Measurements from ENCODE around the gene TRIM4.
"Not testable (repeated sequence)": the region's sequence is repeated elsewhere in the genome, so short reads cannot be mapped to it uniquely, and the experiment has no call there.

Gene TRIM4, protein sequence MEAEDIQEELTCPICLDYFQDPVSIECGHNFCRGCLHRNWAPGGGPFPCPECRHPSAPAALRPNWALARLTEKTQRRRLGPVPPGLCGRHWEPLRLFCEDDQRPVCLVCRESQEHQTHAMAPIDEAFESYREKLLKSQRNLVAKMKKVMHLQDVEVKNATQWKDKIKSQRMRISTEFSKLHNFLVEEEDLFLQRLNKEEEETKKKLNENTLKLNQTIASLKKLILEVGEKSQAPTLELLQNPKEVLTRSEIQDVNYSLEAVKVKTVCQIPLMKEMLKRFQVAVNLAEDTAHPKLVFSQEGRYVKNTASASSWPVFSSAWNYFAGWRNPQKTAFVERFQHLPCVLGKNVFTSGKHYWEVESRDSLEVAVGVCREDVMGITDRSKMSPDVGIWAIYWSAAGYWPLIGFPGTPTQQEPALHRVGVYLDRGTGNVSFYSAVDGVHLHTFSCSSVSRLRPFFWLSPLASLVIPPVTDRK

DNA sequence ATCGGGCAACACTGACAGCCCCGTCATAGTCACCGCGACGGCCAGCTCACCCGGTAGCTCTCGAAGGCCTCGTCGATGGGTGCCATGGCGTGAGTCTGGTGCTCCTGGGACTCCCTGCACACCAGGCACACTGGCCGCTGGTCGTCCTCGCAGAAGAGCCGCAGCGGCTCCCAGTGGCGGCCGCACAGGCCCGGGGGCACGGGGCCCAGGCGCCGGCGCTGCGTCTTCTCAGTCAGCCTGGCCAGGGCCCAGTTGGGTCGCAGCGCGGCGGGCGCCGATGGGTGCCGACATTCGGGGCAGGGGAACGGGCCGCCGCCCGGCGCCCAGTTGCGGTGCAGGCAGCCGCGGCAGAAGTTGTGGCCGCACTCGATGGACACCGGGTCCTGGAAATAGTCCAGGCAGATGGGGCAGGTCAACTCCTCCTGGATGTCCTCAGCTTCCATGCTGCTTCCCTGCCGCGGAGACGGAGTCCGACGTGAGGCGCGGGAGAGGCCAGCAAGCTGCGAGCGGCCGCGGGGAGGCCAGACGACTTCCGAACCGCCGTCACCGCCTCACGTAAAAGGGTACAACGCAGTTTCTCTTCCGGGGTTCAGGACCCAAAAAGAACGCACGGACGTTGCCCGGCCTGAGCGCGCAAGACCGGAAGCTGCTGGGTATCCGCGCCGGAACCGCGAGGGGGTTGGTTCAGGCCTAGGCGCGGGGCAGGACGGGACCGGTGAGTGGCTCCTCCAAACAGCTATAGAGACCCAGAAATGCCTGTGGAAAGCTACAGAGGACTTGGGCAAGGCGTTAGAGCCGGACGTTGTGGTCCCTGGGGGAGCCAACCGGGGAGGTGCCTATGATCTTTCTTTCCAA, at the start of gene TRIM4:
TSS of gene TRIM4 (minus strand) at position 572 of the 855 bp plus-strand sequence. CDS start at position 443, 129 bp downstream.
- in situ Hi-C loops (cut with MboI; ENCODE audit: low sequenced_read_pairs), result no loop called here

DNA sequence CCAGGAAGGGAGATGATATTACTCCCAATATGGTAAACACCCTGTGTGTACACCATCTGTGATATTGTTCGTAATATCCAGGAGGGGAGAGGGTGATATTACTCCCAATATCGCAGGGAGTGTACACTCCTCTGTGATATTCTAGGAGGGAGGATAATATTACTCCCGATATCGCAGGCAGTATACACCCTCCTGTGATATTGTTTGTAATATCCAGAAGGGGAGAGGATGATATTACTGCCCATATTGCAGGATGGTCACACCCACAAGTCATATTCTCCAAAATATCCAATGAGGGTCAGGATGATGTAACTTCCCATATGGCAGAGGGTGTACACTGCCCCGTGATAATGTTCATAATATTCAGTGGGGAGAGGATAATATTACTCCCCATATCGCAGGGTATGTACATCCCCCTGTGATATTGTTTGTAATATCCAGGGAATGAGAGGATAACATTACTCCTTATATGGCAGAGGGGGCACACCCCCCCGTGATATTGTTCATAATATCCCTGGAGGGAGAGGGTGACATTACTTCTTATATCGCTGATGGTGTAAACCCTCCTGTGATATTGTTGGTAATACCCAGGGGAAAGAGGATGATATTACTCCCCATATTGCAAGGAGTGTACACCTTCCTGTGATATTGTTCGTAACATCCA, 39.4 kb upstream of the TRIM4 start:
- in situ Hi-C loops (cut with MboI; ENCODE audit: low sequenced_read_pairs), result no loop called here

DNA sequence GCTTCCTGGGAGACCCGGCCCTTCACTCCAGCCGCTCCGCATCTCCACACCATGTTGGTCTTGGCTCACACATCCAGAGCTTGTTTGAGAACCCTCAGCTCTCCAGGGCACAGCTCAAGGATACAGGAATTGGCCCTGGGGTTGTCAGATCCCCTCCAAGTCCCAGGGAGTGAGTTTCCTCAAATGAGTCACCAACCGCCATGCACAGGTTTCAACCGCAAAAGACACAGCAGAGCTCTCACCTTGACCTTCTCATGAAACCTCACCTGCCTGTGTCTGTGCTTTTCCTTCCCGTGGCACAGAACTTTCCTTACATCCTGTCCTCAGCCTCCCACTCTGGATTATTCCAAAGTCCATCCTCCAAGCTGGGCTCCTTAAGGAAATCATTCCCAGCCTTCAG, 35.9 kb upstream of the TRIM4 start:
- in situ Hi-C loops (cut with MboI; ENCODE audit: low sequenced_read_pairs), result no loop called here

DNA sequence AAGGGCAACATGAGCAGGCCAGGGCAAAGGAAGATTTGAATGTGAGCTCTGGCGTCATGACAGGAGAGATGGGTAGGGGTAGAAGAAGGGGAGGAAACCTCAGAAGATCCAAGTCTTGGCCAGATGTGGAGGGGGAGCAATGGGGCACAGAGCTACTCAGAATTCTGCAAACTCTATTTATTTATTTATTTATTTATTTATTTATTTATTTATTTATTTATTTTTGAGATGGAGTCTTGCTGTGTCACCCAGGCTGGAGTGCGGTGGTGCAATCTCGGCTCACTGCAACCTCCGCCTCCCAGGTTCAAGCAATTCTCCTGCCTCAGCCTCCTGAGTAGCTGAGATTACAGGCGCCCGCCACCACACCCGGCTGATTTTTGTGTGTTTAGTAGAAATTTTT, 35.3 kb upstream of the TRIM4 start:
- in situ Hi-C loops (cut with MboI; ENCODE audit: low sequenced_read_pairs), result not testable (repeated sequence)

DNA sequence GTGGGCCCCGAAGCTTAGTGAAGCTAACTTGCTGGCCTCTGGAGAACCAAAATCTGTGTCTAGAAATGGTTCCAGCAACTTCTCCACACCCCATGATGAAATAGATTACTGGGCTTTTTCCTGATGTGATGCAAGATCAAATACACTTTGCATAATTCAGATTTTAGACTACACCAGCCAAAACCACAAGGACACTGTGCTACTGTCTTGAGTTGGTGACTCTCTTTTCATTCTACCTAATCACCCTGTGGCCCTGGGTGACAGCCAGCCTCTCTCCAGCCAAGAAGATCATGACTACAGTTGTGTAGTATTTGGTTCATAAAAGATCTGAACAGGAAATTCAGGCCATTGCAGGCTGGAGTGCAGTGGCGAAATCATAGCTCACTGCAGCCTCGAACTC, 34.3 kb upstream of the TRIM4 start:
- in situ Hi-C loops (cut with MboI; ENCODE audit: low sequenced_read_pairs), result no loop called here

DNA sequence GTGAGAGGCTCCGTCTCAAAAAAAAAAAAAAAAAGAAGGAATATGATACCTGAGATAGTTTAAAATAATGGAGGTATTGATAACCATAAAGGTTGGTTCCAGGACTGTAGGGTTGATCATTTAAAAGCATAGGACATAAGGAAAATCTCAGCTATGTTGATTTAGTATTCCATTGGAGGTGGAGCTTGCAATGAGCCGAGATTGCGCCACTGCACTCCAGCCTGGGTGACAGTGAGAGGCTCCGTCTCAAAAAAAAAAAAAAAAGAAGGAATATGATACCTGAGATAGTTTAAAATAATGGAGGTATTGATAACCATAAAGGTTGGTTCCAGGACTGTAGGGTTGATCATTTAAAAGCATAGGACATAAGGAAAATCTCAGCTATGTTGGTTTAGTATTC, 33.3 kb upstream of the TRIM4 start:
- in situ Hi-C loops (cut with MboI; ENCODE audit: low sequenced_read_pairs), result not testable (repeated sequence)

DNA sequence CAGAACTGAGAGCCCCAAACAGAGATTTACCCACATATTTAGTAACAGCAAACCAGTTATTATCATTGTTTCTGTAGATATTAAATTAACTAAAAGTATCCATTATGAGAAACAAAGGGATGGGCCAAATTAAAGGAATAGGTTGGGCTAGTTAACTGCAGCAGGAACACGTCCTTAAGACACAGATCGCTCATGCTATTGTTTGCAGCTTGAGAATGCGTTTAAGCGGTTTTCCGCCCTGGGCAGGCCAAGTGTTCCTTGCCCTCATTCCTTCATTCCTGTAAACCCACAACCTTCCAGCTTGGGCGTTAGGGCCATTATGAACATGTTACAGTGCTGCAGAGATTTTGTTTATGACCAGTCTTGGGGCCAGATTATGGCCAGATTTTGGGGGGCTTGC, 31.5 kb upstream of the TRIM4 start:
- in situ Hi-C loops (cut with MboI; ENCODE audit: low sequenced_read_pairs), result not testable (repeated sequence)

DNA sequence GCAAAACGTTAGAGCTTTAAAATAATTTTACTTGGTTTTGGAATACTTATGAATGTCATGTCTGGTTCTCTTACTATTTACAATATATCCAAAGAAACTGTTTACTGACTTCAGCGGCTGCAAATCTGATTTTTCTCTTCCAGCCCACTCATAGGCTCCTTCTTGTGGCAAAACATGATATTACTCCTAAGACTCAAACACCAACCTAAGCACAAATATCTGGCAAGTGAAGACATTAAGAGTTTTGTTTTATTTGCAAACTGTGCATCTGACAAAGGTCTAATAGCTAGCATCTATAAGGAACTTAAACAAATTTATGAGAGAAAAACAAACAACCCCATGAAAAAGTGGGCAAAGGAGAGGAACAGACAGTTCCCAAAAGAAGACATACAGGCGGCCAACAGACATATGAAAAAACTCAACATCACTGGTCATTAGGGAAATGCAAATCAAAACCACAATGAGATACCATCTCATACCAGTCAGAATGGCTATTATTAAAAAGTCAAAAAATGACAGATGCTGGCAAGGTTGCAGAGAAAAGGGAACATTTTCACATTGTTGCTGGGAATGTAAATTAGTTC, 30.4 kb upstream of the TRIM4 start:
- in situ Hi-C loops (cut with MboI; ENCODE audit: low sequenced_read_pairs), result no loop called here

DNA sequence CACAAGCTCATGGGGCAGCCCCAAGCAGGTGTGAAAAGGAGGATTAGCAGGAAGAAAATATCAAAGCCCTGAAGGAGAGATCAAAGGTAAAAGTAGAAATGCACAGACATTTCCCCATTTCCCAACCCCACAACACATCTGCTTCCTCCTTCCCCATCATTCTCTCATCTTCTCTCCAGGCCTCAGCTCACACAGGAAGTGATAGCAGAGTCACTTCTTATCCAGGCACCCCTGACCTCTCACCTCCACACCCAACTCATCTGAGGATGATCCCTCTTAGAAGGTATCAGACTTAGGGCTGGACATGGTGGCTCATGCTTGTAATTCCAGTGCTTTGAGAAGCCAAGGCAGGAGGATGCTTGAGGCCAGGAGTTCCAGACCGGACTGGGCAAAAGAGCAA, 28.3 kb upstream of the TRIM4 start:
- in situ Hi-C loops (cut with MboI; ENCODE audit: low sequenced_read_pairs), result no loop called here

DNA sequence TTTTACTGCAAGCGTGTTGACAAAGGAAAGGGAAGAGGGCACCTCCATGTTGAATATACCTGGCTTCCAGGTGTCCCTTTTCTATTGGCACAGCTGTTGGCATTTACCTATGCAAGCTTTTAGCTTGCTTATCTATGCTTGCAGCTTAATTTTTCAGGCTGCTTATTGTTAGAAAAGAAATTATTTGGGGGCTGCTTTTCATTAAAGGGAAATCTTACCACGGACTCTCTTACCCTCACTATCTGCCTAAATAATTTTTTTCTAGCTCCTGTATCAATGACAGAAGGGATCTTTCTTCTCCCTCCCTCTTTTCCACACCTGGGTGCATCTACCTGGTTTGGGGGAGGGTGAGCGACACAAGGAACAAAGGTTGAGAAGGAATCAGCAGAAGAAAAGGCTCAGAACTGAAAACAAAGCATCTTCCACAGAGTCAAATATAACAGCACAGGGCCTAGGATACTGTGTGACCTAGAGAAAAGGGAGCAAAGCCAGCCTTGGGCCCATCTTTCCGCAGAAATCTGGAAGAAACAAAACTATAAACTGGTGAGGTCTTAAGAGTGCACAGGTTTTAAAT, 25.3 kb upstream of the TRIM4 start:
- in situ Hi-C loops (cut with MboI; ENCODE audit: low sequenced_read_pairs), result no loop called here

DNA sequence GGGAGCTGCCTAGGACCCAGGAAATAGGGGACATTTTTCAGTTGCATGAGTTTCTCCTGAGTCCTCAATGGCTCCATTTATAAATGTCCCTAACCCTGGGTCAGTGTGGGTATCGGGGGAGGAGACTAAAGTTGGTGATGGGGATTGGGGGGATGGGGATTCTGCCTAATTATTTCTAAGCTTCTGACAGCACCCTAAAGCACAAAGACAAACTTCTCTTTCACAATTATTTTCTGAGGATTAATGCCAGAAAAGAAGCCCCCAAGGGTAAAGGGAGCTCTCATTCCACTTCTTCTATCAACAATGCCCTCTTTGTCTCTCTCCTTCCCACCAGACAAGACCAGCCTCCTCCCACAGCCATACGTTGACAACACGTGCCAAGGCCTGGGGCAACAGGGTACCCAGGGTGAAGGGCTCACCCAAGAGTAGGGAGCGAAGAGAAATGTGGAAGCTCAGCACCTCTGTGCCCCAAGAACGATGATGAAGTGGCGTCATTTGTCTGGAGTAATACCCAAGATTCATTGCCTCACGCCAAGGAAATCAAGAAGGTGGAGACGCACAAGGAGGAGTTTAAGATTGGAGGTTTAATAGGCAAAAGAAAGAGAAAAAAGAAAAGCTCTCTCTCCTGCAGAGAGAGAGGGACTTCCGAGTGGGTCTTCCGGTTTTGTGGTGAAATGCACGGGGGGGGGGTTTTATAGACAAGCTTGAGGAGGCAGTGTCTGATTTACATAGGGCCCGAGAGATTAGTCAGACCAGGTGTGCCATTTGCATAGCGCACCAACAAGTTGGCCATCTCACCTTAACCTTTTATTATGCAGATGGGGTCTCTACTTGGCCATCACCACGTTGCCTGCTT, 24.5 kb upstream of the TRIM4 start:
- in situ Hi-C loops (cut with MboI; ENCODE audit: low sequenced_read_pairs), result no loop called here

DNA sequence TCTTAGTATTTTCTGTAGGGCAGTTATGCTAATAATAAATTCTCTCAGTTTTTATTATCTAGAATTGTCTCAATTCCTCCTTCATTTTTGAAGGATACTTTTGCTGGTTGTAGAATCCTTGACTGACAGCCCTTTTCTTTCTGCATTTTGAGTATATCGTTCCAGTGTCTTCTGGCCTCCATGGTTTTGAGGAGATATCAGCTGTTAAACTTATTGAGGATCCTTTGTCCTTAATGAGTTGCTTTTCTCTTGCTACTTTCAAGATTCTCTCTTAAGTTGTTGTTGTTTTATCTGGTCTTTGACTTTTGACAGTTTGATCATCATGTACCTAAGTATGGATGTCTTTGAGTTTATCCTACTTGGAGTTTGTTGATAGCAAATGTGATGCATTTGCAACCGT, 19.0 kb upstream of the TRIM4 start:
- in situ Hi-C loops (cut with MboI; ENCODE audit: low sequenced_read_pairs), result no loop called here

DNA sequence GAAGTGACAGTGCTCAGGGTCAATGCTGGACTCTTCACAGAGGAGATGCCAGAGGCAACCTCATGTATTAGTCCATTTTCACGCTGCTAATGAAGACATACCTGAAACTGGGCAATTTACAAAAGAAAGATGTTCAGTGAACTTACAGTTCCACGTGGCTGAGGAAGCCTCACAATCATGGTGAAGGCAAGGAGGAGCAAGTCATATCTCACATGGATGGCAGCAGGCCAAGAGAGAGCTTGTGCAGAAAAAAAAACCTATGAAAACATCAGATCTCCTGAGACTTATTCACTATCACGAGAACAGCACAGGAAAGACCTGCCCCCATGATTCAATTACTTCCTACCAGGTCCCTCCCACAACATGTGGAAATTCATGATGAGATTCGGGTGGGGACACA, 15.7 kb upstream of the TRIM4 start:
- in situ Hi-C loops (cut with MboI; ENCODE audit: low sequenced_read_pairs), result not testable (repeated sequence)

DNA sequence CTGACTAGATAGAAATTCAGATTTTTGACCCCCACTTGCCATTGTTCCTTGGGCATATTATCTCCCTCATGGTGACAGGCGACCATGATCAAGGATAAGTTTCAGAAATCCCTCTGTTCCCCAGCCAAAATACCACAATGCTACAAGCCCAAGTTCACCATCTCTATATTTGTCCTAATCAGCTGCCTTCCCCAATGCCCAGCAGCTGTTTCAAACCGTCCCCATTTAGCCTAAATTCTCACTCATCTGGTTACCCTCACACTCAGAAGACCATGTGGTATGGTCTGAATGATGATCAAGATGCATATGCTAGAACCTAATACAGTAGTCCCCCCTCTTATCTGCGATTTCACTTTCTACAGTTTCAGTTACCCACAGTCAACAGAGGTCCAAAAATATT, 11.0 kb upstream of the TRIM4 start:
- in situ Hi-C loops (cut with MboI; ENCODE audit: low sequenced_read_pairs), result no loop called here

DNA sequence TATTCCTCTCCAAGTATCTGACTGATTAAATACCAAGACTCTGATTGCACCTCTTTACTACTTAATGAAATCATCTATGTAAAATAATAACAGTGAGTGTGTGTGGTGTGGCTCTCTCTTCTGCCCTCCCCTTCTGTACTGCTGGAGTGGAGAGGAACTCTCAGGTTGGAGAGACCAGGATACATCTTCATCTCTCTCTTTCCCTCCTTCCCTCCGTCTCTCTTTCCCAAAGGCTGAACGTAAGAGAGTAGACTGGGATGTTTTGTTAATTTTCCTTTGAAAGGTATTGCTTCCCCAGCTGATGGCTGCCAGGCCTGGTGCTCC, 10.4 kb upstream of the TRIM4 start:
- in situ Hi-C loops (cut with MboI; ENCODE audit: low sequenced_read_pairs), result no loop called here

DNA sequence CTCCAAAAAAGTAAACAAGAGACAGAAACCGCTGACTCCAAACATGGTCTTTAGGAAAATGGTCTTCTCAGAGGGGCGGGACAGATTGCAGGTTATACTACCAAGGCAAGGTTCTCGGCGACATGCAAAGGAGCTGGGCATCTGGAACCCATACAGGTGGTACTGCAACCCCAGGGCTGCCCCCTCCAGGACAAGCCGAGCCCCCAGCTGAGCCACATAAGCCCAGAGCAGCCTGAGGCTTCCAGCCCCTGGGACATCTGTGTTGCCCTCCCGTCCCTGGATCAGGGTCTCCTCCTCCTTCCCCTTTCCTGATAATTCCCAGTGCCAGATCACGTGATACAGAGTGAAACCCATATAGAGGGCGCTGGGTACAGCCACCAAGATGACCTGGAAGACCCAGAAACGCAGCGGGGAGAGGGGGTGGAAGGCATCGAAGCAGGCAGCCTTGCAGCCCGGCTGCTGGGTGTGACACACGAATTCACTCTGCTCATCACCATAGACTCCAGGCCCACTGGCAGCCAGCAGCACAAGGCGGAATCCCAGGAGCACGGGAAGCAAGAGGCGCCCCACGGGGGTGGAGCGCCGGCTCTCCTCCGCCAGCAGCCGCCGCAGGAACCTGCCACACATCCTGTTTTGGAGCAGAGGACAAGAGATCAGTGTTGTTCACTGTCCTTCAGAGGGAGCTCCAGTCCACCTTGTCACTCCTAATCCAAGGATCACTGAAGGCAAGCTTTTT, 9.8 kb upstream of the TRIM4 start, which contains the start of gene GJC3:
TSS of gene GJC3 (minus strand) at position 627 of the 736 bp plus-strand sequence. CDS start at position 627, 0 bp downstream.
- in situ Hi-C loops (cut with MboI; ENCODE audit: low sequenced_read_pairs), result no loop called here

DNA sequence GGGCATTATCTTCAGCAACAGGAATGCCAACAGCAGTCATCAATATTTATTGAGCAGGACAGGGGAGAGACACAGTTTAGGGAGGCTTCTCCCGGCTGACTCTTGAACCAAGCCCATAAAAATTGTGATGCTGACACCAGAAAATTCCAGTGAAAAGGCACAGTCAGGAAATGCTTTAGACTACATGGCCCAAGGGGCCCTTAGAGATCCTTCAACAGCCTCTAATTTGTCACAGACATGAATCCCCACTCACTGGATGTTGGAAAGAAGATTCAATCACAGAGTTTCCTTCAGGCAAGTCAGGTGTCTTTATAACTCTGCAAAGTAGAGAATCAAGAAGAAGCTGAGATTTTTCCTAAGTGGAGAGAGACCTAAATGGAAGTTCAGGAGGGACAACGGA, 8.9 kb upstream of the TRIM4 start:
- in situ Hi-C loops (cut with MboI; ENCODE audit: low sequenced_read_pairs), result no loop called here

DNA sequence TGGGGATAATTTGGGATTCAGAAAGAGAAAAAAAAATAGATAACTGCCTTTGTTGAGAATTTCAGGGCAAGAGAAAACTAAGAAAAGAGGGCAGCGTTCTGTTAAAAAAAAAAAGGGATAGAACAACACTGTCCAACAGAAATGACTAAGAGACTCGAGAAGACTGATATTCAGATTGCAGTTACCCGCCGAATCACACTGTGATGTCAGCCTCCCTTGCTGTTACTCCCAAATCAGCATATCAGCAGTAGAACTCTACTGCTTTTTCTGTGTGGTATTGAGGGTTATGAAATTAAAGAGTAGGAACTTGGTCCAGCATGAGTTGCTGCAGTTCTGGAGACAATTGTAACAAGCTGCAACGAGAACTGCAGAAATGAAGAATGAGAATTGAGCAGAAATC, 8.2 kb upstream of the TRIM4 start:
- in situ Hi-C loops (cut with MboI; ENCODE audit: low sequenced_read_pairs), result no loop called here

DNA sequence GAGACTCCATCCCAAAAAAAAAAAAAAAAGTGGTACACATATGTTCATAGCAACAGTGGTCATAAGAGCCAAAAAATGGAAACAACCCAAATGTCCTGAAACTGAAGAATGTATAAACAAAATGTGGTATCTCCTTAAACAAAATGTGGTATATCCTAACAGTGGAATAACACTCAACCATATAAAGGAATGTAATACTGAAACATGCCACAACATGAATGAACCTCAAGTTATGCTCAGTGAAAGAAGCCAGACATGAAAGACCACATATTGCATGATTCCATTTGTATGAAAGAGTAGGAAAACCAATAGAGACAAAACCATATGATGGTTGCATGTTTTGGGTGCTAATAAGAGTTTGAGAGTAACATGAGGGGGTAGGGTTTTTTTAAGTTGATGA, 7.0 kb upstream of the TRIM4 start:
- in situ Hi-C loops (cut with MboI; ENCODE audit: low sequenced_read_pairs), result no loop called here
